ENCODE measurements around the gene CHRNB1. TPM values are rescaled to one million over a fixed set of nuclear protein-coding genes. Genes with fewer than 3 reads are reported as not detected.

The CHRNB1 gene
- polyA plus RNA-seq, 2 donors, result 7.0 to 7.4 TPM

DNA sequence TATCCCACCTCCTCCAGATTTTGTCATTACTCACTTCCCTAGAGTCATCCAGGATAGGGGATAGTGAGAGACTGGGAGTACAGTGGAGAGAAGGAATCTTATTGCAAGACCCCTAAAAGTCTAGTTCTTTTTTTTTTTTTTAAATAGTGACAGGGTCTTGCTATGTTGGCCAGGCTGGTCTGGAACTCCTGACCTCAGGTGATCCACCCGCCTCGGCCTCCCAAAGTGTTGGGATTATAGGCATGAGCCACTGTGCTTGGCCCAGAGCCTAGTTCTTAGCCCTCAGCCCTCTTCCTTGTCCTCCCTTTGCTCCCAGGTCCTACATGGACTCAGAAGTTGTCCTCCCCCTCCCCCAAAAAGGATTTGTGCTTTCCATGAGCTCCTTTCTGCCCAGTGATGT lies 2.7 kb upstream of the CHRNB1 start:
- Histone ChIP-seq H3K4me3 (ENCODE audit: low read depth in 1 of 2, low read length in 2 of 2) (no peak overlapping the region), H3K9me3 (ENCODE audit: control insufficient read depth in 2 of 2, insufficient read depth in 1 of 2, low read depth in 1 of 2, low read length in 1 of 2) (no peaks in the 10 kb centered on the region), H3K36me3 (ENCODE audit: control insufficient read depth in 2 of 2, insufficient read depth in 2 of 2, low read length in 1 of 2) (no peaks in the 10 kb centered on the region), H3K4me1 (ENCODE audit: control insufficient read depth in 2 of 2, insufficient read depth in 2 of 2, low read length in 1 of 2) (peaks cover 3 to 38% of the 10 kb centered on the region in 2 donors), H3K27me3 (ENCODE audit: control insufficient read depth in 1 of 2, insufficient read depth in 2 of 2, low read length in 2 of 2) (peaks cover 0 to 6% of the 10 kb centered on the region in 2 donors), H3K27ac (ENCODE audit: low read depth in 2 of 2, low read length in 1 of 2) (no peak overlapping the region)
- 85 to 87% methylated on average over 2 of the region's 2 CpGs for WGBS, 2 donors

GRCh38 chr17:7443499-7444485 lies 1.1 kb upstream of the CHRNB1 start:
- Histone ChIP-seq H3K36me3 (ENCODE audit: control insufficient read depth in 2 of 2, insufficient read depth in 2 of 2, low read length in 1 of 2) (no peaks in the 10 kb centered on the region), H3K27me3 (ENCODE audit: control insufficient read depth in 1 of 2, insufficient read depth in 2 of 2, low read length in 2 of 2) (peaks cover 0 to 6% of the 10 kb centered on the region in 2 donors), H3K4me3 (ENCODE audit: low read depth in 1 of 2, low read length in 2 of 2) (no peak overlapping the region), H3K27ac (ENCODE audit: low read depth in 2 of 2, low read length in 1 of 2) (peak overlapping the region; percentile 74 to 77), H3K4me1 (ENCODE audit: control insufficient read depth in 2 of 2, insufficient read depth in 2 of 2, low read length in 1 of 2) (peaks cover 3 to 35% of the 10 kb centered on the region in 2 donors), H3K9me3 (ENCODE audit: control insufficient read depth in 2 of 2, insufficient read depth in 1 of 2, low read depth in 1 of 2, low read length in 1 of 2) (no peaks in the 10 kb centered on the region)
- WGBS, 2 donors, result 67 to 71% methylated on average over 7 of the region's 7 CpGs

GRCh38 chr17:7445619-7445968 lies 733 bp downstream of the CHRNB1 start:
- Histone ChIP-seq H3K27ac (ENCODE audit: low read depth in 2 of 2, low read length in 1 of 2) (peak overlapping the region; percentile 9 to 11), H3K4me1 (ENCODE audit: control insufficient read depth in 2 of 2, insufficient read depth in 2 of 2, low read length in 1 of 2) (peaks cover 3 to 22% of the 10 kb centered on the region in 2 donors), H3K9me3 (ENCODE audit: control insufficient read depth in 2 of 2, insufficient read depth in 1 of 2, low read depth in 1 of 2, low read length in 1 of 2) (no peaks in the 10 kb centered on the region), H3K27me3 (ENCODE audit: control insufficient read depth in 1 of 2, insufficient read depth in 2 of 2, low read length in 2 of 2) (peaks cover 0 to 6% of the 10 kb centered on the region in 2 donors), H3K4me3 (ENCODE audit: low read depth in 1 of 2, low read length in 2 of 2) (peak overlapping the region; percentile 38 to 48), H3K36me3 (ENCODE audit: control insufficient read depth in 2 of 2, insufficient read depth in 2 of 2, low read length in 1 of 2) (no peaks in the 10 kb centered on the region)
- 6 to 10% methylated on average over 16 of the region's 16 CpGs for WGBS, 2 donors

- Histone ChIP-seq H3K36me3 (ENCODE audit: control insufficient read depth in 2 of 2, insufficient read depth in 2 of 2, low read length in 1 of 2) (no peaks in the 10 kb centered on the region), H3K4me1 (ENCODE audit: control insufficient read depth in 2 of 2, insufficient read depth in 2 of 2, low read length in 1 of 2) (peaks cover 3 to 22% of the 10 kb centered on the region in 2 donors), H3K9me3 (ENCODE audit: control insufficient read depth in 2 of 2, insufficient read depth in 1 of 2, low read depth in 1 of 2, low read length in 1 of 2) (no peaks in the 10 kb centered on the region), H3K27ac (ENCODE audit: low read depth in 2 of 2, low read length in 1 of 2) (no peak overlapping the region), H3K27me3 (ENCODE audit: control insufficient read depth in 1 of 2, insufficient read depth in 2 of 2, low read length in 2 of 2) (peaks cover 0 to 6% of the 10 kb centered on the region in 2 donors), H3K4me3 (ENCODE audit: low read depth in 1 of 2, low read length in 2 of 2) (no peak overlapping the region)
- WGBS, 2 donors, result 86 to 94% methylated on average over 7 of the region's 7 CpGs
These were observed 3.6 kb downstream of the CHRNB1 start for GRCh38 chr17:7448461-7448860.

DNA sequence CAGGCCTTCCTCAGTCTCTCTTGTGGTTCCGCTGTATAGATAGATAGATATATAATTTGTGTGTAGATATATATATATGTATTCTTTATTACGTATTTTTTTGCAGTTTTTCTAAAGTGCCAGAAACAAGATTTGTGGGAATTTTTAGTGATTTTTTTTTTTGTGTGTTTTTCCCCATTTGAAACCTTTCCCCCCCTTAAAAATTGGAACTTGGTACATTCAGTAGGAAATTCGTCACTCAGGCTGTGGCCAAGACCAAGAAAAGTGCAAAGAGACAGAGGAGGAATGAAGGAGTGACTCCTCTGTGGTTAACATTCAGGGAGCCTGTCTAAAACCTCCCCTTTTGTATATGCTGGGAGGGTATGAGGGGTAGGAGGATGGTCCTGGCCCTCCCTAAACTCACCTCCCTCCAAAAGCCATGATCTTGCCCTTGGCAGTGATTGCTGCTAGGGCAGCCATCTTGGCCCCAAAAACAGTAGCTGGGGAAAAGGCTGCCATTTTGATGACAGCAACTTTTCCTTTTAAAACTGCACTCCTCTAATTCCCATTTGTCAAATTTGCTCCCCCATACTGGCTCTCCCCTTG lies 15.2 kb downstream of the CHRNB1 start:
- H3K27me3 ChIP-seq (ENCODE audit: control insufficient read depth in 1 of 2, insufficient read depth in 2 of 2, low read length in 2 of 2), result no peaks in the 10 kb centered on the region
- H3K4me3 ChIP-seq (ENCODE audit: low read depth in 1 of 2, low read length in 2 of 2), result no peak overlapping the region
- H3K27ac ChIP-seq (ENCODE audit: low read depth in 2 of 2, low read length in 1 of 2), result no peak overlapping the region
- no peaks in the 10 kb centered on the region for H3K9me3 ChIP-seq (ENCODE audit: control insufficient read depth in 2 of 2, insufficient read depth in 1 of 2, low read depth in 1 of 2, low read length in 1 of 2)
- H3K36me3 ChIP-seq (ENCODE audit: control insufficient read depth in 2 of 2, insufficient read depth in 2 of 2, low read length in 1 of 2), result peaks cover 0 to 21% of the 10 kb centered on the region in 2 donors
- H3K4me1 ChIP-seq (ENCODE audit: control insufficient read depth in 2 of 2, insufficient read depth in 2 of 2, low read length in 1 of 2), result peaks cover 0 to 4% of the 10 kb centered on the region in 2 donors
- WGBS, 2 donors, result 69 to 70% methylated on average over 3 of the region's 3 CpGs

DNA sequence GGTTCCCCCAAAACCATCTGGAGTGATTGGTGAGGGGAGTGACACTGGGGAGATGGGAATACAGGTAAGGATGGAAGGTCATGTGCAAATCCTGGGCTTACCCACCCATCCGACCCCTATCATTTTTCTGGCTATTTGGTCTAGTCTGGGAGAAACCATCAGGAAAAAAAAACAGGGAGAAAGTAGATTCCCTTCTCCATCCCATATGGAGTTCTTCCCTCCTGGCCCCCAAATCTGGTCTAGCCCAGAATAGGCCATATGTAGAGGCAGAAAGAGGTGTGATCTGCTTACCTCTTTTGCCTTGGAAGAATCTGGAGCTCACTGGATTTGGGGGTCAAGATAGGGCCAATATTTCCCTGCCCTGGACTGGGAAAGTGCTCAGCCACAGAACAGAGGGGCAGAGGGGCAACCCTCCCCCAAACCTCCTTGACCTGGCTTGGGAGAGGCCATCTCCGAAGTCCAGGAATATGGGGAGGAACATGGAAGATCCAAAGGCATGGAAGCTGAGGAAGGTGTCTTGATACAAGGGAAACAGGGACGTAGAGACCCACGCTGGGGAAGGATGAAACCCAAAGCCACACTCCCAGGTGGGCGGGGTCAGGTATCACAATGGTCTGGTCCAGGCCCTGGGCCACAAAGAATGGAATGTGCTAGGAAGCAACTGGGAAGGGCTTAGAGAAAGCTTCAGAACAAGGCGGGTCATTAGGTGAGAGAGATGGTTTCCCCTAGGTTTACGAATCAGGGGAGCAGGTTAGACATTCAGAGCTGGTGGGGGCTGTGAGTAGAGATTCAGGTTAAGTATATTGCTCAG lies 16.2 kb downstream of the CHRNB1 start:
- Histone ChIP-seq H3K27ac (ENCODE audit: low read depth in 2 of 2, low read length in 1 of 2) (no peak overlapping the region), H3K4me3 (ENCODE audit: low read depth in 1 of 2, low read length in 2 of 2) (no peak overlapping the region), H3K36me3 (ENCODE audit: control insufficient read depth in 2 of 2, insufficient read depth in 2 of 2, low read length in 1 of 2) (peaks cover 0 to 25% of the 10 kb centered on the region in 2 donors), H3K9me3 (ENCODE audit: control insufficient read depth in 2 of 2, insufficient read depth in 1 of 2, low read depth in 1 of 2, low read length in 1 of 2) (no peaks in the 10 kb centered on the region), H3K27me3 (ENCODE audit: control insufficient read depth in 1 of 2, insufficient read depth in 2 of 2, low read length in 2 of 2) (no peaks in the 10 kb centered on the region), H3K4me1 (ENCODE audit: control insufficient read depth in 2 of 2, insufficient read depth in 2 of 2, low read length in 1 of 2) (peaks cover 0 to 4% of the 10 kb centered on the region in 2 donors)
- 93 to 94% methylated on average over 7 of the region's 7 CpGs for WGBS, 2 donors

DNA sequence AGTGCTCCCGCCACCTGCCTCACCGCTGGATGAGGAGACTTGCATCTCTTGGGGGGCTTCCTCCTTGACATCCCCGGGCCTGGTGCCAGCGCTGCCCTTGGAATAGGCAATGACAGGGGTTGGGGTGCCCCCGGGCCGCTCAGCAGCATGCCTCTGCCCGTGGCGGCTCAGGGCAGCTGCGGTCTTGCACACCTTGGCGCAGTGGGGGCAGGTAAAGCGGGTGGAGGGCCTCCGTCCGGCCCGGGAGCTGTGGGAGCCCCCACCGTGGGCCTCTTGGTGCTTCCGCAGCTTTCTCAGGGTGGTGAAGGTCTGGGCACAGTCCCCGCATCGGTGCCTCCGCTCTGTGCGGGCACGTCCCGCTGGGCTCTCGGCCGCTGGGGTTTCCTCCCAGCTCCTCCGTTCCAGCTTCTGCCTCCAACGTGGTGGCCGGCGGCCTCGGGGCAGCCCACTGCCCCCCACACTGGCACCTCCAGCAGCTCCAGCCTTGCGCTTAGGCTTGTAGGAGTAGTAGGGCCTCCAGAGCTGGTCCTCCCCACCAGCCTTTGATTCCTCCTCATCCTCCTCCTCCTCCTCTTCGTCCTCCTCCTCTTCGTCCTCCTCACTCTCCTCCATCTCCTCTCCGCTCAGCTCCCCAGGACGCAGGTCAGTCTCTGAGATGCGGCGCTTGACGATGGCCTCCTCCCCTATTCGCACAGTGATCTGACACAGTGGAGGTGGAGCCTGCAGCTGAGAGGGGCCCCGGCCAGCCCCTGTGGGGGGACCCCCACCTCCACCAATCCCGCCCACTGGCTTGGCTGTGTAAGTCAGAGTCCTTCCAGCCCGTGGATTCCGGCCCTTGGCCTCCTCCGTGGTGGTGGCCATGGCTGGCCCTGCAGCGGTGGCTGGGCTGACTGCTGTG lies 17.9 kb downstream of the CHRNB1 start:
- H3K4me1 ChIP-seq (ENCODE audit: control insufficient read depth in 2 of 2, insufficient read depth in 2 of 2, low read length in 1 of 2), result no peaks in the 10 kb centered on the region
- peaks cover 0 to 34% of the 10 kb centered on the region in 2 donors for H3K36me3 ChIP-seq (ENCODE audit: control insufficient read depth in 2 of 2, insufficient read depth in 2 of 2, low read length in 1 of 2)
- no peak overlapping the region for H3K27ac ChIP-seq (ENCODE audit: low read depth in 2 of 2, low read length in 1 of 2)
- H3K27me3 ChIP-seq (ENCODE audit: control insufficient read depth in 1 of 2, insufficient read depth in 2 of 2, low read length in 2 of 2), result no peaks in the 10 kb centered on the region
- WGBS, 2 donors, result 87 to 89% methylated on average over 36 to 44 of the region's 44 CpGs
- H3K9me3 ChIP-seq (ENCODE audit: control insufficient read depth in 2 of 2, insufficient read depth in 1 of 2, low read depth in 1 of 2, low read length in 1 of 2), result peaks cover 0 to 2% of the 10 kb centered on the region in 2 donors
- H3K4me3 ChIP-seq (ENCODE audit: low read depth in 1 of 2, low read length in 2 of 2), result no peak overlapping the region

DNA sequence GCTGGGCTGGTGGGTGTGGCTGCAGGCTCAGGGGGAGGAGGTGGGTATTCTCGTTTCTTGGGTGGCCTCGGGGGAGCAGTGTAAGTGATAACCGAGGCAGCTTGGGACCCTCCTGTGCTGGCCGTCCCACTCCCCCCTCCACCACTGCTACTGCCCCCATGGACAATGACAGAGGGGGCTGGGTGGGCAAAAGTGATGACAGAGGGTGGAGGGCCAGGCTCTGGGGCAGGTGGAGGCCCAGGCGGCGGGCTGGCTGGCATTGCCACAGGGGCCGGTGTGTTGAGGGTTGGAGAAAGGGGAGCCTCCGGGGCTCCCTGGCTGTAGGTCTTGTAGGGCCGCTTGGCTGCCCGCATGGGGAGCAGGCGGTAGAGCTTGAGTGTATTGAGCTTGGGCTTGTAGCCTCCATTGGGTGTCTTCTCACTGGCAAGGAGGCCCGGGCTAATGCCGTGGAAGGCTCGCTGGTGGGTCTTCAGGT lies 18.5 kb downstream of the CHRNB1 start:
- Histone ChIP-seq H3K4me1 (ENCODE audit: control insufficient read depth in 2 of 2, insufficient read depth in 2 of 2, low read length in 1 of 2) (no peaks in the 10 kb centered on the region), H3K27ac (ENCODE audit: low read depth in 2 of 2, low read length in 1 of 2) (peak overlapping the region in 1 of 2 donors; percentile 79), H3K9me3 (ENCODE audit: control insufficient read depth in 2 of 2, insufficient read depth in 1 of 2, low read depth in 1 of 2, low read length in 1 of 2) (peaks cover 0 to 2% of the 10 kb centered on the region in 2 donors), H3K27me3 (ENCODE audit: control insufficient read depth in 1 of 2, insufficient read depth in 2 of 2, low read length in 2 of 2) (no peaks in the 10 kb centered on the region), H3K36me3 (ENCODE audit: control insufficient read depth in 2 of 2, insufficient read depth in 2 of 2, low read length in 1 of 2) (peaks cover 0 to 34% of the 10 kb centered on the region in 2 donors), H3K4me3 (ENCODE audit: low read depth in 1 of 2, low read length in 2 of 2) (no peak overlapping the region)
- 86 to 91% methylated on average over 14 of the region's 14 CpGs for WGBS, 2 donors

Measured in esophagus (tissue), 2 donors.